NCI-H524 treated with DMSO at 0.1 percent for 48 hours (cell line): ENCODE data around the gene ANKRD65.
"Not testable (repeated sequence)": the region's sequence is repeated elsewhere in the genome, so short reads cannot be mapped to it uniquely, and the experiment has no call there.

Experiments
- DNase-seq: peaks from one replicate; lab custom pipeline; 2025; lab: John Stamatoyannopoulos, UW

The ANKRD65 gene

DNA sequence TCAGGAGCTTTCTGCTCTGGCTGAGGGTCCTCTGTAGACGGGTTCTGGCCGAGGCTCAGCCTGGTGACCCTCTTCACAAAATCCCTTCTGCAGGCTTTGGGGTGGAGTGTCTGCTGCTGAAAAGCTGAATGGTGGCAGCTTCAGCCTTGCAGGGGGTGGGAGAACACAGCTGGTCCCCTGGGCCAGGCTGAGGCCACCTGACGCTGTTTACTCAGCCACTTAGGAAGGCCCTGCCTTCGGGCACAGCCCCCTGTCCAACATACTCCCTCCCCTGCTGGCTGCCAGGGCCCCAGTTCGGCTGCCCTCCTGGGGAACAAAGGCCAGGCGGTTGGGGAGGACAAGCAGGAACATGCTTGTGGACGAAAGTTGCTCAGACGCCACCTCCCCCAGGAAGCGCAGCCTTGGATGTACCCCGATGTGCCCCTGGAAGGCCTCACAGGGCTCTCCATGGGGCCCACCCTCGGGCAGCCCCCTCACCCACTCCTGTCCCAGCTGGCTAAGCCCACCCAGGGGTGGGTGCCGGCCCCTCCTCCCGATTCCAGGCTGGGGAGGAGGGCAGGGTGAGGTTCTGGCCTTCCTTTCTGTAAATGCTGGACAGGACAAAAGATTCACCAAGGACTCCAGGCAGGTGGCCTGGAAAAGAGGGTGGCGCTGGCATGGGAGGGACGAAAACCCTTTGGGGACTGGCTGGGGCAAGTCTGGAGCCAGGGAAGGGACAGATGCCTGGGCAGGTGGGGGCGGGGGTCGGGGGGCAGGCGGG is at the start of gene ANKRD65:
TSS of gene ANKRD65 (minus strand) at position 130 of the 760 bp plus-strand sequence. CDS start 271 bp downstream, outside the sequence.
- peak; percentile 80 for DNase-seq

GRCh38 chr1:1468196-1468985 is 47.3 kb upstream of the ANKRD65 start:
- DNase-seq = not testable (repeated sequence)

- DNase-seq = no peak
These were observed 42.2 kb upstream of the ANKRD65 start for GRCh38 chr1:1463312-1463711.

- DNase-seq = peak; percentile 13
These were observed 41.4 kb upstream of the ANKRD65 start for GRCh38 chr1:1462318-1462966.

DNA sequence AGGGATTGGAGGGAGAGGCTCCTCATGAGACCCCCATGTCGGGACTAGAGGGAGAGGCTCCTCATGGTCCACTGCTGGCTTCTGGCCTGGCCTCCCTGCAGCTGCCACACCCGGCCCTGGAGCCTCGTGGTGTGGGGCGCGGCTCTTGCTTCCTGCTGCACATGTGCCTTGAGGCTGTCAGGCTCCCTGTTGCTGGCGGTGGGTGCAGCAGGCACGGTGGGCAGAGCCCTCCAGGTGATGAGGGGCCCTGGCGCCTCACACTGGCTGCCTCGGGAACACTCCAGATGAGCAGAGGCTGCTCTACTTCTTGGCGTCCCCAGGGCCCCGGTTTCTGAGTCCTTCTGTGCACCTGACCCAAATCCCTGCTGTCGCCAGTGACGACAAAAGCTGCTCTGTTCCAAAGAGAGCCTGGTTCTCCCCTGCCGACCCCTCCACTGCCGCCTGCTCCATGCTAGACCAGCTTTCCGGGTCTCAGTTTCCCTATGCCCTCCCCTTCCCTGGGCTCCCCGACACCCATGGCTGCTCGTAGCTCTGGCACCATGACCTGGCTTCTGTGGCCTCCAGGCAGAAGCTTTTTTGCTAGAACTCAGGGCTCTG is 40.7 kb upstream of the ANKRD65 start:
- no peak for DNase-seq

GRCh38 chr1:1460540-1461130 is 39.6 kb upstream of the ANKRD65 start:
- DNase-seq = no peak

GRCh38 chr1:1459711-1460110 is 38.6 kb upstream of the ANKRD65 start:
- not testable (repeated sequence) for DNase-seq

- DNase-seq = not testable (repeated sequence)
These were observed 38.1 kb upstream of the ANKRD65 start for GRCh38 chr1:1459156-1459555.

- not testable (repeated sequence) for DNase-seq
These were observed 35.7 kb upstream of the ANKRD65 start for GRCh38 chr1:1456683-1457255.

GRCh38 chr1:1455934-1456333 is 34.9 kb upstream of the ANKRD65 start:
- DNase-seq = not testable (repeated sequence)

- DNase-seq = no peak
These were observed 34.3 kb upstream of the ANKRD65 start for GRCh38 chr1:1455366-1455884.

- not testable (repeated sequence) for DNase-seq
These were observed 33.4 kb upstream of the ANKRD65 start for GRCh38 chr1:1454286-1455056.

DNA sequence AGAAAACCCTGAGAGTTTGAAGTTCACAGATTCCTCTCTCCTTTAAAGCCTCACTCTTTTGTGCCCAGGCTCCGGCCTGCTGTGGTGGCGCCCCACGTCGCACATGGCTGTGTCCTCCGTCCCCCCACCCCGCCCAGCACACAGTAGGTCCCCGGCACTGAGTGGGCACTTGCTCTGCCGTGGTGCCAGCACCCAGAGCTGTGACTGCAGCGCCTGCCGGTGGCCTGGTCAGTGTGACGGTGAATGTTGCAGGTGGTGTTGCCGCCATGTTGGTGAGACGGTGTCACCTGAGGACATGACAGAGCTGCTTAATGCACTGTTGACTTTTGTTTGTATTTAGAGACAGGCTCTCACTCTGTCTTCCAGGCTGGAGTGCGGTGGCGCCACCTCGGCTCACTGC is 31.8 kb upstream of the ANKRD65 start:
- DNase-seq = no peak

DNA sequence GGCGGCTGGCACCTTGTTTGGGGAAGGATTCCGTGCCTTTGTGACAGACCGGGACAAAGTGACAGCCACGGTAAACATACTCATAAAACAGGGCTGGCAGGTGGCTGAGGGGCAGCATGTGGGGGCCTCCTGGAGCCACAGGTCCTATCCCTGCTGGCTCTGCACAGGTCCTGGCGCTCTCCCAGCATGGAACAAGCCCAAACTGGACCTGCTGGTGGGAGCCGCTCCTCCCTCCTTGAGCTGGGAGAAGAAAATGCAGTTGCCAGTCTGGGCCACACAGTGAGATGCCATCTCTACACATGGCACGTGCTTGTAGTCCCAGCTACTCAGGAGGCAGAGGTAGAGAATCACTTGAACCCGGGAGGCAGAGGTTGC is 31.3 kb upstream of the ANKRD65 start:
- DNase-seq = not testable (repeated sequence)

DNA sequence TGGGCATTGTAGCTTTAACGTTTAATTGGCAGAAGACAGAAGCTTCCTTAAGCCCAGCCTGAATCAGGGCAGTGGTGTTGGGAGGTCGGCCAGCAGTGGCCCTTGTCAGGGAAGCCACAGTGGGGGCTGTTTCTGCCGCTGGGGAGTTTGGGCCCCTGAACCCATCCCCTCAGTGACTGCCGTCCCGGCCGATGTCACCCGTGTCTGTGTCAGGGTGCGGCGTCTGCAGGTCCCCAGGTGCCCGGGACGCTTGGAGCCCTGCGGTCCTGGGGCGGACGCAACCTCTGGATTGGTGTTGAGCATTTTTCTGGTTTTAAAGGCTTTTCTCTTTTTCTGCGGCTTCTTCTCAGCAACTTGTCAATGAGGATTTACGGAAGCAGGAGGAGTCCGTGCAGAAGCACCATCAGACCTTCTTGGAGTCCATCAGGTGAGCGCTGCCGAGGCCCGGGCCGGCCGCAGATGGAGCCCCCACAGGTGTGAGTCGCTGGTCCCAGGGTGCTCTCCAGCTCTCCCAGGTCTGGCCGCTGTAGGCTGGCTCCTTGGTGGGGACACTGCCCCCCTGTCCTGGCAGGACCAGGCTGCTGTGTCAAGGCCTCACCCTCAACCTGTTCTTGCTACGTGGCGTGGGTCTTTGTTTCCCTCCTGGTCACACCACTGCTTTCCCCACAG is 30.8 kb upstream of the ANKRD65 start:
- DNase-seq = no peak

DNA sequence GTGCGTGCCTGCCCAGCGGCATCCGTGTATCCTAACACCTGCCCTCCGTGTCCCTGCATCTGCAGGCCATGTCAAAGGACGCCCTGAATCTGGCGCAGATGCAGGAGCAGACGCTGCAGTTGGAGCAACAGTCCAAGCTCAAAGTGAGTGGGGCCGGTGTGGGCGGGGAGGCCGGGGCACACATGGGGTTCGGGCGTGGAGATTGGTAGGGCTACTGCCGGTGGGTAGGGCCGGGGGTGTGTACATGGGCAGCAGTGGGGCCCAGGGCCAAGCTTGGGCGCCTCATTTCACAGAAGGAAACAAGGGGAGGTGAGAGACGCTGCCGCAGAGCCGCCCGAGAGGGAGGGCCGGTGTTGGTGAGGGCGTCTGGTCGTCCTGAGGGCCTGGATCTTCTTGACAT is 29.5 kb upstream of the ANKRD65 start:
- DNase-seq = not testable (repeated sequence)

DNA sequence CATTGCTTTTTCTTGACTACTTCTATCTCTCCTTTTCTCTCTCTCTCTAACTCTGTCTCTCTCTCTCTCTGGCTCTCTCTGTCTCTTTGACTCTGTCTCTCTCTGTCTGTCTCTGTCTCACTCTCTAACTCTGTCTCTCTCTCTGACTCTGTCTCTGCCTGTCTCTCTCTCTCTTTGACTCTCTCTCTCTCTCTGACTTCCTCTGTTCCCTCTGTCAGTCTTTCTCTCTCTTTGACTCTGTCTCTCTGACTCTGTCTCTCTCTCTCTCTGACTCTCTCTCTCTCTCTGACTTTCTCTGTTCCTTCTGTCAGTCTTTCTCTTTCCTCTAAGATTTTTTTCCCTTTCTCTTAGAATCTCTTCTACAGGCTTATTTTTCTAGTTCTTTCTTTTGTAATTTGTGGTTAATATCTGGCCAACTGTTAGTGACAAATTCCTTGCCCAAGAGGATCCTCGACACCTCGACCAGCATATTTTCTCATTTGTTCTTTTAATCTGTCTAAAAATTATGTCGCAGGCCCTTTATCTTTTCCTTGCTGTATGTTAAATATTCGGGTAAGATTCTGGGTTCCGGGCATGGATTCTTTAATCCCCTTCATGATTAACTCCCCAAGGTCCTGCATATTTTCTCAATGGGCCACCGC is 28.1 kb upstream of the ANKRD65 start, which contains the start of gene ATAD3C:
TSS of gene ATAD3C (plus strand) at position 591 of the 641 bp plus-strand sequence. CDS start 995 bp downstream, outside the sequence.
- DNase-seq = no peak

DNA sequence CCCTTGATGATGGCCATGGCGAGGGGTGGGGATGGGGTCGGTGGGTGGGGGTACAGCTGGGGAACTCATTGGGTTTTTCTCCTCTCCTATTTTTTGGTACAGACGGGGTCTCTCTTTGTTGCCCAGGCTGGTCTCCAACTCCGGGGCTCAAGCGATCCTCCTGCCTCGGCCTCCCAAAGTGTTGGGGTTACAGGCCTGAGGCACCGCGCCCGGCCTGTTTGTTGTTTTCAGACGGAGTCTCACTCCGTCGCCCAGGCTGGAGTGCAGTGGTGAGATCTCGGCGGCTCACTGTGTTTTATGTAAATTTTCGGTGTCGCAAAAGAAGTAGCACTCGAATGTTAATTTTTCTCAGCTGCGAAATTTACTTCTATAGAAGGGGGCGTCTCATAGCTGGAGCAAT is 25.6 kb upstream of the ANKRD65 start:
- not testable (repeated sequence) for DNase-seq

DNA sequence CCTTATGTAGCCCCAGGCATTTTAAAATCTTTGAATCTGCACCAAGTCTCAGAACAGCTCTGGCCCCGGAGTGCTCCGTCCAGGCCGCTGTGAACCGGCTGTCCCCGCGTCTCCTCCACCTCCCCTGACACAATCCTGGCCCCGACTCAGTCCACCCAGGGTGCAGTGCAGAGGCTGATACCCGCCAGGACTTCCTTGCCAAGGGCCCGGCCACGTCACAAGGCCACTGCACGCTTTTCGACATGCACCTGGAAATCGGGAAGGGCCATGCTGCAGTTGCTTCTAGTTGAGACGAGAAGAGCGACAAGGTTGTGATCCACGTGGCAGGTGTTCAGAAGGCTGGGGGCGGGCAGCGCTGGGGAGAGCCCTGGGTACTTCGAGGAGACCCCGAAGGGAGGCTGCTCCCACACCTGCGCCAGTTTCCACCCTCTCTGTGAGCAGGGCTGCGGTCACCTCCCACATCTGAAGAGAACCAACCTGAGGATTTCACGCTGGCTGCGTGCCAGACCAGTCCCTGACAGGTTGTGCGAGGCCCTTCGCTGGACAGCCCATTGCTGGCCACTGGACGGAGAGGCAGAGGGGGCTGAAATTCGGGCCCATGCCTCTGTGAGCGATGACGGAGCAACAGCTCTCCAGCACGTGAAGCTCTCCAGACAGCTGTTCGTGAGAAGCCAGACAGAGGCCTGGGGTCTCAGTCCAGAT is 21.1 kb upstream of the ANKRD65 start:
- no peak for DNase-seq
